ENCODE data around the gene ATG7. TPM values are rescaled to one million over a fixed set of nuclear protein-coding genes. Genes with fewer than 3 reads are reported as not detected.

Gene ATG7
- total and polyA plus RNA-seq, 10 of the 15 experiments (the other 5 are each of a cell fraction or from before 2014, with no cell fraction given): 13.5 to 49.5 (median 26.4) TPM

GRCh38 chr3:11596387-11596786, 324.2 kb downstream of the ATG7 start:
- Histone ChIP-seq H3K4me1 (ENCODE audit: control insufficient read depth, insufficient read depth, low read length) (peaks cover 4% of the 10 kb centered on the region; the same call in 1 of the 2 replicates), H3K4me3 (no peak overlapping the region), H3K27ac (ENCODE audit: control insufficient read depth, insufficient read depth) (no peak overlapping the region), H3K9me3 (replicated peaks; ENCODE audit: control insufficient read depth, insufficient read depth, low read length) (peaks cover 10% of the 10 kb centered on the region), H3K27me3 (replicated peaks in 1 of 2; ENCODE audit: control insufficient read depth in 2 of 2, insufficient read depth in 2 of 2, low read length in 1 of 2) (no peaks in the 10 kb centered on the region), H3K4me2 (ENCODE audit: control insufficient read depth, insufficient read depth) (no peak overlapping the region), H2AFZ (ENCODE audit: control insufficient read depth, low read depth, low read length) (no peak overlapping the region), H3K36me3 (ENCODE audit: control insufficient read depth in 2 of 2, insufficient read depth in 2 of 2, low read length in 1 of 2) (peaks cover 2 to 23% of the 10 kb centered on the region in 2 experiments), H3K79me2 (ENCODE audit: control insufficient read depth, insufficient read depth, low read length) (peaks cover 44% of the 10 kb centered on the region), H4K20me1 (ENCODE audit: control insufficient read depth, insufficient read depth) (no peaks in the 10 kb centered on the region), H3K9ac (ENCODE audit: control insufficient read depth, insufficient read depth, low read length) (no peak overlapping the region)
- SMC1A ChIA-PET (ENCODE audit: uncharacterized antibody, unreplicated experiment): interaction anchor here (1.5 kb wide), 1 partner anchor 11 kb away, joined by 4 read pairs; no protein-coding TSS in a partner anchor
- BruUV-seq (replicated peaks): no TSS peak
- no peak for ATAC-seq
- in situ Hi-C loops (cut with MboI) (no loop called here), intact Hi-C loops (cut with micrococcal nuclease; ENCODE audit: unreplicated experiment) (no loop called here)
- FAIRE-seq: no peak
- WGBS (ENCODE audit: insufficient coverage, insufficient replicate concordance, low lambda C conversion rate, missing lambda C conversion rate): 92% methylated on average over 7 of the region's 7 CpGs
- CTCF ChIA-PET: no interaction called here
- TF ChIP-seq HCFC1 (IDR thresholded peaks at IDR 0.05; ENCODE audit: low read length): no peak
- POLR2A ChIA-PET: no interaction called here
- RAD21 ChIA-PET (ENCODE audit: unreplicated experiment): no interaction called here
- DNase-seq (ENCODE audit: low read depth, low spot score): no peak

GRCh38 chr3:11600501-11601282, 328.5 kb downstream of the ATG7 start:
- BruUV-seq (replicated peaks): no TSS peak
- Histone ChIP-seq H2AFZ (ENCODE audit: control insufficient read depth, low read depth, low read length) (no peak overlapping the region), H3K27ac (ENCODE audit: control insufficient read depth, insufficient read depth) (peak overlapping the region; percentile 56), H3K9me3 (replicated peaks; ENCODE audit: control insufficient read depth, insufficient read depth, low read length) (peaks cover 10% of the 10 kb centered on the region), H3K4me3 (peak overlapping the region; percentile 16; the same call in 1 of the 2 replicates), H3K27me3 (replicated peaks in 1 of 2; ENCODE audit: control insufficient read depth in 2 of 2, insufficient read depth in 2 of 2, low read length in 1 of 2) (no peaks in the 10 kb centered on the region), H3K9ac (ENCODE audit: control insufficient read depth, insufficient read depth, low read length) (no peak overlapping the region), H4K20me1 (ENCODE audit: control insufficient read depth, insufficient read depth) (no peaks in the 10 kb centered on the region), H3K79me2 (ENCODE audit: control insufficient read depth, insufficient read depth, low read length) (peaks cover 60% of the 10 kb centered on the region), H3K4me2 (ENCODE audit: control insufficient read depth, insufficient read depth) (peak overlapping the region; percentile 51; the same call in 1 of the 2 replicates), H3K4me1 (ENCODE audit: control insufficient read depth, insufficient read depth, low read length) (peaks cover 14% of the 10 kb centered on the region), H3K36me3 (ENCODE audit: control insufficient read depth in 2 of 2, insufficient read depth in 2 of 2, low read length in 1 of 2) (peaks cover 1 to 23% of the 10 kb centered on the region in 2 experiments)
- no peak for ATAC-seq
- ChIA-PET CTCF (interaction anchor here (0.6 to 1.6 kb wide), 6 partner anchors 11 to 43 kb away, joined by 3 to 5 read pairs (median 3); partner anchors contain the start of gene VGLL4), RAD21 (ENCODE audit: unreplicated experiment) (interaction anchor here (1.0 to 2.3 kb wide), 4 partner anchors 19 to 221 kb away, joined by 3 to 10 read pairs (median 6); partner anchors contain the start of gene VGLL4), POLR2A (interaction anchor here (0.6 to 1.6 kb wide), 4 partner anchors 10 to 38 kb away, joined by 3 to 9 read pairs (median 3); no protein-coding TSS in a partner anchor), SMC1A (ENCODE audit: uncharacterized antibody, unreplicated experiment) (interaction anchor here (0.9 to 5.0 kb wide), 3 partner anchors 7 to 43 kb away, joined by 3 to 35 read pairs (median 5); partner anchors contain the start of gene VGLL4)
- no peak for FAIRE-seq
- intact Hi-C loops (cut with micrococcal nuclease; ENCODE audit: unreplicated experiment): loop anchor here (5.0 kb wide), 1 partner anchor 42 kb away; the partner anchor contains the start of gene VGLL4
- TF ChIP-seq YBX1 (IDR thresholded peaks at IDR 0.05) (no peak), SPI1 (IDR thresholded peaks at IDR 0.05; ENCODE audit: borderline replicate concordance, insufficient read depth, low read depth, low read length) (no peak), BCLAF1 (IDR thresholded peaks at IDR 0.05) (no peak), POU2F2 (IDR thresholded peaks at IDR 0.05; ENCODE audit: borderline replicate concordance, low read depth, low read length) (no peak), ZBED1 (IDR thresholded peaks at IDR 0.05; ENCODE audit: borderline replicate concordance) (no peak), USF1 (IDR thresholded peaks at IDR 0.05; ENCODE audit: borderline replicate concordance, extremely low read length, insufficient read depth, low read depth, low read length) (no peak)
- no peak for DNase-seq (ENCODE audit: low read depth, low spot score)
- 89% methylated on average over 17 of the region's 18 CpGs for WGBS (ENCODE audit: insufficient coverage, insufficient replicate concordance, low lambda C conversion rate, missing lambda C conversion rate)
- in situ Hi-C loops (cut with MboI): no loop called here
